SK-N-SH (cell line): ENCODE data around the gene RHOU. TPM values are rescaled to one million over a fixed set of nuclear protein-coding genes. Genes with fewer than 3 reads are reported as not detected.

Experiments used
- CTCF ChIA-PET: fragments of 300-600, 350-600 bp; formaldehyde crosslinking; extraction: SDS; loops from one replicate; lab custom pipeline; 2021; lab: Yijun Ruan, JAX
- POLR2A ChIA-PET: fragments of 350-600 bp; sonication (Branson Sonifier 250); formaldehyde crosslinking; extraction: SDS; loops from one replicate; lab custom pipeline; 2020; ENCODE audit warnings: antibody characterized with exemption, inconsistent platforms; lab: Yijun Ruan, JAX
- DNase-seq: peaks from one replicate; pipeline ENCODE4 v3.0.0; 2012
- H2AFZ ChIP-seq: fragments of 200-600 bp; sonication (generic); 2 replicates; pipeline ENCODE4 v1.8.1; 2016; ENCODE audit warnings: antibody characterized with exemption, mild to moderate bottlenecking, low read depth
- H3F3A ChIP-seq: fragments of 200-600 bp; sonication (generic); replicated peaks from 2 replicates; pipeline ENCODE3; 2016; ENCODE audit warnings: antibody characterized with exemption, mild to moderate bottlenecking; ENCODE audit not compliant: insufficient read depth
- H3K27ac ChIP-seq, 2 experiments: fragments of 200-500 bp in 1 of 2; fragments of 200-600 bp in 1 of 2; sonication (Bioruptor generic) in 1 of 2; sonication (generic), shearing (Covaris generic) in 1 of 2; 2 replicates each; pipeline versions ENCODE4 v1.5.1 to v1.6.1; 2014 to 2016; ENCODE audit warnings: low read depth in 2 of 2, inconsistent platforms in 1 of 2, low read length in 1 of 2, mild to moderate bottlenecking in 1 of 2, mixed read lengths in 1 of 2
- H3K27me3 ChIP-seq: fragments of 200-600 bp; sonication (generic), shearing (Covaris generic); 2 replicates; pipeline ENCODE4 v1.6.1; 2016; ENCODE audit warnings: mixed run types; ENCODE audit not compliant: insufficient read depth
- H3K36me3 ChIP-seq, 2 experiments: fragments of 200-500 bp in 1 of 2; fragments of 200-600 bp in 1 of 2; sonication (Bioruptor generic) in 1 of 2; sonication (generic) in 1 of 2; replicated peaks in 1 of 2; 2 replicates each; pipeline versions ENCODE3 to v1.5.1; 2014 to 2016; ENCODE audit warnings: low read length in 1 of 2, mild to moderate bottlenecking in 1 of 2; ENCODE audit not compliant: insufficient read depth in 2 of 2, control insufficient read depth in 1 of 2
- H3K4me1 ChIP-seq, 2 experiments: fragments of 200-500 bp in 1 of 2; fragments of 200-600 bp in 1 of 2; sonication (Bioruptor generic) in 1 of 2; sonication (generic), shearing (Covaris generic) in 1 of 2; 2 replicates each; pipeline versions ENCODE4 v1.5.1 to v1.6.1; 2014 to 2016; ENCODE audit warnings: low read depth in 1 of 2, low read length in 1 of 2, mixed run types in 1 of 2; ENCODE audit not compliant: insufficient read depth in 2 of 2, control insufficient read depth in 1 of 2
- H3K4me2 ChIP-seq: fragments of 200-600 bp; sonication (generic), shearing (Covaris generic); 2 replicates; pipeline ENCODE4 v1.6.1; 2017; ENCODE audit warnings: mixed run types
- H3K4me3 ChIP-seq, 2 experiments: fragments of 200-500 bp in 1 of 2; fragments of 200-600 bp in 1 of 2; sonication (Bioruptor generic) in 1 of 2; sonication (generic), shearing (Covaris generic) in 1 of 2; 2 replicates each; pipeline versions ENCODE4 v1.5.1 to v1.8.1; 2014 to 2016; ENCODE audit warnings: low read depth in 2 of 2, inconsistent platforms in 1 of 2, low read length in 1 of 2, mild to moderate bottlenecking in 1 of 2, mixed read lengths in 1 of 2, moderate library complexity in 1 of 2
- H3K79me2 ChIP-seq: fragments of 200-600 bp; sonication (generic); 2 replicates; pipeline ENCODE4 v1.8.1; 2017; ENCODE audit warnings: mild to moderate bottlenecking; ENCODE audit not compliant: insufficient read depth
- H3K9ac ChIP-seq: fragments of 200-600 bp; sonication (generic); 2 replicates; pipeline ENCODE4 v1.6.1; 2017; ENCODE audit warnings: mixed run types
- H3K9me2 ChIP-seq: fragments of 200-600 bp; sonication (generic); 2 replicates; pipeline ENCODE4 v1.6.1; 2017; ENCODE audit warnings: mixed run types
- H3K9me3 ChIP-seq: fragments of 200-600 bp; sonication (generic); 2 replicates; pipeline ENCODE4 v1.6.1; 2017; ENCODE audit warnings: mixed run types, mild to moderate bottlenecking, moderate library complexity
- H4K20me1 ChIP-seq: fragments of 200-600 bp; sonication (generic); 2 replicates; pipeline ENCODE4 v1.6.1; 2017; ENCODE audit warnings: mild to moderate bottlenecking, mixed run types; ENCODE audit not compliant: insufficient read depth
- EP300 ChIP-seq, 2 experiments: IDR thresholded peaks; 2 replicates each; pipeline versions ENCODE4 v1.4.0 to v1.6.1; 2012; ENCODE audit warnings: borderline replicate concordance in 1 of 2, low read depth in 1 of 2, low read length in 1 of 2
- EZH2phosphoT487 ChIP-seq: fragments of 200-600 bp; sonication (generic); IDR thresholded peaks from 2 replicates; pipeline ENCODE4 v1.6.1; 2017; ENCODE audit warnings: low read depth, mixed run types, mild to moderate bottlenecking, antibody characterized with exemption, moderate library complexity, borderline replicate concordance
- FOSL2 ChIP-seq: IDR thresholded peaks from 2 replicates; pipeline ENCODE4 v1.4.0; 2012; ENCODE audit warnings: low read depth, mild to moderate bottlenecking, moderate library complexity, borderline replicate concordance
- MAX ChIP-seq: IDR thresholded peaks from 2 replicates; pipeline ENCODE4 v1.4.0; 2012; ENCODE audit warnings: low read depth
- NFIC ChIP-seq: IDR thresholded peaks from 2 replicates; pipeline ENCODE4 v1.4.0; 2012; ENCODE audit warnings: borderline replicate concordance
- NRF1 ChIP-seq: IDR thresholded peaks from 2 replicates; pipeline ENCODE4 v1.6.1; 2012; ENCODE audit warnings: low read depth, mild to moderate bottlenecking, low read length
- REST ChIP-seq: IDR thresholded peaks from 2 replicates; pipeline ENCODE4 v1.6.1; 2012; ENCODE audit warnings: mild to moderate bottlenecking, low read depth, low read length, moderate library complexity
- SIN3A ChIP-seq: IDR thresholded peaks from 2 replicates; pipeline ENCODE4 v1.6.1; 2012; ENCODE audit warnings: low read depth, mild to moderate bottlenecking, low read length, moderate library complexity, borderline replicate concordance
- TCF12 ChIP-seq: IDR thresholded peaks from 2 replicates; pipeline ENCODE4 v1.4.0; 2012
- TEAD4 ChIP-seq: IDR thresholded peaks from 2 replicates; pipeline ENCODE4 v1.4.0; 2012; ENCODE audit warnings: mild to moderate bottlenecking, borderline replicate concordance; ENCODE audit not compliant: insufficient read depth
- USF1 ChIP-seq: IDR thresholded peaks from 2 replicates; pipeline ENCODE4 v1.4.0; 2012; ENCODE audit warnings: low read depth, borderline replicate concordance
- YY1 ChIP-seq: IDR thresholded peaks from 2 replicates; pipeline ENCODE4 v1.4.0; 2012; ENCODE audit warnings: low read depth, mild to moderate bottlenecking
- ZBTB33 ChIP-seq: IDR thresholded peaks from 2 replicates; pipeline ENCODE4 v1.4.0; 2012; ENCODE audit warnings: low read depth, borderline replicate concordance
- WGBS: methylation state at CpG from one replicate; pipeline ENCODE4 v1.1.6; 2017; ENCODE audit warnings: low lambda C conversion rate; 5-methylcytosine and 5-hydroxymethylcytosine counted together
- polyA plus RNA-seq, 3 experiments: library from polyadenylated mRNA; depleted of rRNA; stranded (reverse); fragments of >200 nt; gene quantifications; 2 replicates each; pipeline ENCODE4 v1.2.3, GENCODE V29; 2012

The RHOU gene
- polyA plus RNA-seq, 1 of the 3 experiments (the other 2 are of a cell fraction) = 0.36 TPM

- H3K27me3 ChIP-seq = no peaks in the 10 kb centered on the region
- no peaks in the 10 kb centered on the region for H3K9me2 ChIP-seq
- POLR2A ChIA-PET = no interaction called here
- no peaks in the 10 kb centered on the region for H3K36me3 ChIP-seq
- 52% methylated on average over 2 of the region's 2 CpGs for WGBS
- H3K9ac ChIP-seq = no peak overlapping the region
- H3K4me2 ChIP-seq = no peak overlapping the region
- no peaks in the 10 kb centered on the region for H3F3A ChIP-seq
- no peak overlapping the region for H2AFZ ChIP-seq
- H4K20me1 ChIP-seq = no peaks in the 10 kb centered on the region
- TF ChIP-seq SIN3A (no peak), TEAD4 (no peak), EZH2phosphoT487 (no peak), FOSL2 (no peak), MAX (no peak), USF1 (no peak), TCF12 (no peak), NFIC (no peak), REST (no peak), YY1 (no peak), ZBTB33 (no peak)
- no peak overlapping the region for H3K27ac ChIP-seq
- no peak for DNase-seq
- CTCF ChIA-PET = no interaction called here
- peaks cover 0 to 6% of the 10 kb centered on the region in 2 experiments; a peak in 1 of 4 replicates for H3K4me1 ChIP-seq
- H3K9me3 ChIP-seq = no peaks in the 10 kb centered on the region
- H3K4me3 ChIP-seq = no peak overlapping the region
- no peaks in the 10 kb centered on the region for H3K79me2 ChIP-seq
Observed at GRCh38 chr1:228793032-228793431, 57.8 kb downstream of the RHOU start.

- ChIA-PET CTCF (no interaction called here), POLR2A (no interaction called here)
- H3F3A ChIP-seq = no peaks in the 10 kb centered on the region
- H3K27ac ChIP-seq = no peak overlapping the region
- 73% methylated on average over 1 of the region's 1 CpG for WGBS
- DNase-seq = no peak
- no peaks in the 10 kb centered on the region for H3K9me2 ChIP-seq
- H3K9ac ChIP-seq = no peak overlapping the region
- TF ChIP-seq EP300 (IDR thresholded peaks at IDR 0.05; ENCODE audit: borderline replicate concordance in 1 of 2, low read depth in 1 of 2, low read length in 1 of 2) = no peak
- TF ChIP-seq NRF1 = no peak
- TF ChIP-seq TCF12 = 0 out of 2 replicates have a peak, but pooled peaks have one; percentile 12
- no peak for TF ChIP-seq REST
- H3K79me2 ChIP-seq = no peaks in the 10 kb centered on the region
- no peaks in the 10 kb centered on the region for H3K36me3 ChIP-seq
- H3K4me3 ChIP-seq = no peak overlapping the region
- H3K4me2 ChIP-seq = no peak overlapping the region
- H3K4me1 ChIP-seq = peaks cover 0 to 11% of the 10 kb centered on the region in 2 experiments; a peak in 1 of 4 replicates
- no peaks in the 10 kb centered on the region for H4K20me1 ChIP-seq
- H3K9me3 ChIP-seq = no peaks in the 10 kb centered on the region
- H3K27me3 ChIP-seq = no peaks in the 10 kb centered on the region
- no peak overlapping the region for H2AFZ ChIP-seq
Observed at GRCh38 chr1:228794173-228794572, 58.9 kb downstream of the RHOU start.
